Measurements from ENCODE around the gene SYT14. TPM values are rescaled to one million over a fixed set of nuclear protein-coding genes. Genes with fewer than 3 reads are reported as not detected.

SYT14 gene
- total and polyA plus RNA-seq, 2 of the 4 experiments (the other 2 are of a cell fraction) = 0.14 to 1.3 TPM

DNA sequence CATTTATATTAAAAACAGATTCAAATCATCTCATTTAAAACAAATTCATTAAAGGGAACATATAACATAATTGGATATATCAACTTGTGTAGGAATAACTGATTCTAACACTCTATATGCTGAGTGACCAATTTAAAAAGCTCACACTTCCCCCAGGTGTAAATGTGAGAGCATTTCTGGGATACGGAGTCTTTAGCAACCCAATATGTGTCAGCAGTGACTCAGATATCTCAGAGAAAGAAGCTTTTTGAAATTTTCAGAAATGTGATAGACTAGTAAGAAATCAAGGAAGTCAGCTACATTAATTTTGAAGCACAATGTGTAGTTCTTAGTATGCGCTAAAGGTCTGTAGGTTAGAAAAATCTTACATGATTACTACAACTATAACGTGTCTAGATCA is 206.7 kb downstream of the SYT14 start:
- H3K18ac ChIP-seq (ENCODE audit: low read depth, low read length) = no peak overlapping the region
- POLR2A ChIA-PET (ENCODE audit: unreplicated experiment) = no interaction called here
- ATAC-seq (ENCODE audit: low read depth) = no peak
- H4K20me1 ChIP-seq (ENCODE audit: insufficient read depth, low read length) = no peaks in the 10 kb centered on the region
- whole genome bisulfite sequencing, 2 experiments (ENCODE audit: extremely low coverage in 2 of 2, insufficient read length in 1 of 2) = no CpG with 5 or more reads among the region's 3 CpGs
- no peak overlapping the region for H3K4me2 ChIP-seq (ENCODE audit: low read depth, low read length)
- TF ChIP-seq CEBPB (IDR thresholded peaks at IDR 0.05; ENCODE audit: low read depth, low read length) (no peak), RAD21 (IDR thresholded peaks at IDR 0.05; ENCODE audit: low read length) (no peak), RCOR1 (IDR thresholded peaks at IDR 0.05; ENCODE audit: insufficient replicate concordance, low read length) (no peak), POLR2A (IDR thresholded peaks at IDR 0.05; ENCODE audit: low read depth, low read length) (no peak), MAZ (IDR thresholded peaks at IDR 0.05; ENCODE audit: borderline replicate concordance, low read depth, low read length) (no peak), FOS (IDR thresholded peaks at IDR 0.05; ENCODE audit: low read depth, low read length) (no peak), BHLHE40 (IDR thresholded peaks at IDR 0.05; ENCODE audit: low read depth, low read length) (no peak), SMC3 (IDR thresholded peaks at IDR 0.05; ENCODE audit: low read depth, low read length) (no peak), MXI1 (IDR thresholded peaks at IDR 0.05; ENCODE audit: borderline replicate concordance, low read depth, low read length) (no peak), MAFK (IDR thresholded peaks at IDR 0.05; ENCODE audit: low read depth, low read length) (no peak), CTCF (conservative IDR thresholded peaks at IDR 0.05; ENCODE audit: low read depth, low read length) (no peak), NFE2L2 (IDR thresholded peaks at IDR 0.05; ENCODE audit: low read depth, low read length) (no peak), CHD1 (IDR thresholded peaks at IDR 0.05; ENCODE audit: low read depth, low read length) (no peak), RFX5 (IDR thresholded peaks at IDR 0.05; ENCODE audit: low read depth, low read length) (no peak), ELK1 (IDR thresholded peaks at IDR 0.05; ENCODE audit: borderline replicate concordance, low read depth, low read length) (no peak)
- TF ChIP-seq, protein P1, sequence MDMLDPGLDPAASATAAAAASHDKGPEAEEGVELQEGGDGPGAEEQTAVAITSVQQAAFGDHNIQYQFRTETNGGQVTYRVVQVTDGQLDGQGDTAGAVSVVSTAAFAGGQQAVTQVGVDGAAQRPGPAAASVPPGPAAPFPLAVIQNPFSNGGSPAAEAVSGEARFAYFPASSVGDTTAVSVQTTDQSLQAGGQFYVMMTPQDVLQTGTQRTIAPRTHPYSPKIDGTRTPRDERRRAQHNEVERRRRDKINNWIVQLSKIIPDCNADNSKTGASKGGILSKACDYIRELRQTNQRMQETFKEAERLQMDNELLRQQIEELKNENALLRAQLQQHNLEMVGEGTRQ (IDR thresholded peaks at IDR 0.05; ENCODE audit: low read depth, low read length) = no peak
- H3K27me3 ChIP-seq (ENCODE audit: control insufficient read depth, insufficient read depth, low read length) = no peaks in the 10 kb centered on the region
- no peak overlapping the region for H3K4ac ChIP-seq (ENCODE audit: low read depth, low read length)
- H4K5ac ChIP-seq (ENCODE audit: low read depth, low read length) = no peak overlapping the region
- H2BK5ac ChIP-seq (ENCODE audit: low read depth, low read length, poor library complexity, severe bottlenecking) = no peak overlapping the region
- H2BK20ac ChIP-seq (ENCODE audit: low read depth, low read length) = no peak overlapping the region
- no peak overlapping the region for H2AK5ac ChIP-seq (ENCODE audit: low read depth, low read length)
- no peak overlapping the region for H2AFZ ChIP-seq (replicated peaks; ENCODE audit: low read length, poor library complexity)
- dilution Hi-C loops (cut with HindIII; ENCODE audit: low sequenced_read_pairs, unreplicated experiment) = no loop called here
- H3K23ac ChIP-seq (ENCODE audit: low read depth, low read length) = no peak overlapping the region
- H2BK120ac ChIP-seq (ENCODE audit: low read depth, low read length) = no peak overlapping the region
- no peak overlapping the region for H3K4me3 ChIP-seq (ENCODE audit: insufficient read depth, low read depth, low read length)
- in situ Hi-C loops (cut with MboI; ENCODE audit: low sequenced_read_pairs) = no loop called here
- no peaks in the 10 kb centered on the region for H3K36me3 ChIP-seq (ENCODE audit: control insufficient read depth, insufficient read depth, low read length)
- H3K27ac ChIP-seq (ENCODE audit: insufficient read depth, low read length) = no peak overlapping the region
- BruUV-seq (replicated peaks) = no TSS peak
- no peak overlapping the region for H2AK9ac ChIP-seq (replicated peaks; ENCODE audit: low read depth, low read length, poor library complexity)
- no peak overlapping the region for H3K9ac ChIP-seq (ENCODE audit: low read depth, low read length)
- CTCF ChIA-PET = interaction anchor here (0.9 to 1.2 kb wide), 2 partner anchors 155 to 175 kb away, joined by 4 to 5 read pairs; no protein-coding TSS in a partner anchor
- no peaks in the 10 kb centered on the region for H3K9me1 ChIP-seq (ENCODE audit: insufficient read depth, low read length)
- no peak overlapping the region for H2BK15ac ChIP-seq (ENCODE audit: low read depth, low read length)
- no peak overlapping the region for H4K8ac ChIP-seq (ENCODE audit: low read depth in 2 of 2, low read length in 2 of 2)
- H3K56ac ChIP-seq (ENCODE audit: extremely low read depth, insufficient read depth, low read length) = no peak overlapping the region
- H3K9me3 ChIP-seq (ENCODE audit: control insufficient read depth, insufficient read depth, low read length) = no peaks in the 10 kb centered on the region
- no peak overlapping the region for H4K91ac ChIP-seq (ENCODE audit: insufficient read depth, low read depth, low read length)
- intact Hi-C loops (cut with micrococcal nuclease) = loop anchor here (5.0 kb wide), 1 partner anchor 993 kb away; no protein-coding TSS in a partner anchor
- H3K14ac ChIP-seq (replicated peaks; ENCODE audit: low read depth, low read length) = no peak overlapping the region
- no peak for DNase-seq
- no peaks in the 10 kb centered on the region for H3K4me1 ChIP-seq (ENCODE audit: control insufficient read depth, insufficient read depth, low read length)
- H3K79me1 ChIP-seq (ENCODE audit: low read depth in 1 of 2, low read length in 2 of 2) = no peaks in the 10 kb centered on the region
